HEK293 (cell line): ENCODE data around the gene INO80C.

Experiments used
- BCL11A ChIP-seq: fragments of 450-650 bp; formaldehyde crosslinking; IDR thresholded peaks from 2 replicates; pipeline ENCODE4 v1.5.1; 2016; ENCODE audit warnings: low read depth, missing biosample characterization, missing genetic modification characterization
- ZBTB20 ChIP-seq: fragments of 450-650 bp; formaldehyde crosslinking; IDR thresholded peaks from 2 replicates; pipeline ENCODE4 v1.5.1; 2016; ENCODE audit warnings: missing biosample characterization, missing genetic modification characterization
- ZBTB21 ChIP-seq: fragments of 450-650 bp; formaldehyde crosslinking; IDR thresholded peaks from 2 replicates; pipeline ENCODE4 v1.5.1; 2017; ENCODE audit warnings: missing biosample characterization, missing genetic modification characterization
- ZNF423 ChIP-seq: fragments of 450-650 bp; formaldehyde crosslinking; IDR thresholded peaks from 2 replicates; pipeline ENCODE4 v1.5.1; 2016; ENCODE audit warnings: missing biosample characterization, missing genetic modification characterization
- TF ChIP-seq, protein P1 (sequence below): fragments of 450-650 bp; formaldehyde crosslinking; IDR thresholded peaks from 2 replicates; pipeline ENCODE4 v1.5.1; 2016; ENCODE audit warnings: missing biosample characterization, missing genetic modification characterization

DNA sequence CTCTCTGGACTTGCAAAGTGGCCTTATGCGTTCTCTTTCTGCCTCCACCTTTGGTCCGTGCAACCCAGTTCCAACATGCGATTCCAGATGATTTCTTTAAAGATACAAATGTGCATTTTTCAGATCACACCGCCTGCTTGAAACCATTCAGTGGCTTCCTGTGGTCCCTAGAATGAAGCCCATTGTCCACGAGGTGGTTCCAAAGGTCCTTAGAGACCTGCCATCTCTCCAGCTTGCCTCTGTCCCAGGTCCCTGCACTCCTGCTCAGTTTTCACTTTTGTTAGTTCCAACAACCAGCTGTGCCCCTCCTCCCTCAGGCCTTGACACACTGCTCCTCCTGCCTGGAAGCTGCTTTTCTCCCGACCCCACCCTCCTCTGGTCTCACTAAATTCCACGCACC lies 3.6 kb upstream of the INO80C start:
- TF ChIP-seq BCL11A (tag by site-specific recombination) (no peak), ZNF423 (tag by site-specific recombination) (no peak), ZBTB20 (no peak), ZBTB21 (no peak)
- TF ChIP-seq, protein P1, sequence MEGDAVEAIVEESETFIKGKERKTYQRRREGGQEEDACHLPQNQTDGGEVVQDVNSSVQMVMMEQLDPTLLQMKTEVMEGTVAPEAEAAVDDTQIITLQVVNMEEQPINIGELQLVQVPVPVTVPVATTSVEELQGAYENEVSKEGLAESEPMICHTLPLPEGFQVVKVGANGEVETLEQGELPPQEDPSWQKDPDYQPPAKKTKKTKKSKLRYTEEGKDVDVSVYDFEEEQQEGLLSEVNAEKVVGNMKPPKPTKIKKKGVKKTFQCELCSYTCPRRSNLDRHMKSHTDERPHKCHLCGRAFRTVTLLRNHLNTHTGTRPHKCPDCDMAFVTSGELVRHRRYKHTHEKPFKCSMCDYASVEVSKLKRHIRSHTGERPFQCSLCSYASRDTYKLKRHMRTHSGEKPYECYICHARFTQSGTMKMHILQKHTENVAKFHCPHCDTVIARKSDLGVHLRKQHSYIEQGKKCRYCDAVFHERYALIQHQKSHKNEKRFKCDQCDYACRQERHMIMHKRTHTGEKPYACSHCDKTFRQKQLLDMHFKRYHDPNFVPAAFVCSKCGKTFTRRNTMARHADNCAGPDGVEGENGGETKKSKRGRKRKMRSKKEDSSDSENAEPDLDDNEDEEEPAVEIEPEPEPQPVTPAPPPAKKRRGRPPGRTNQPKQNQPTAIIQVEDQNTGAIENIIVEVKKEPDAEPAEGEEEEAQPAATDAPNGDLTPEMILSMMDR (tag by site-specific recombination), result no peak
